OCI-LY1 (cell line): Measurements from ENCODE around the gene PIGV.

Source experiments
- EZH2 ChIP-seq: fragments of 200-600 bp; sonication (generic), shearing (Covaris generic); IDR thresholded peaks from 2 replicates; pipeline ENCODE4 v1.8.0; 2017; ENCODE audit warnings: borderline replicate concordance, mixed run types, mild to moderate bottlenecking, antibody characterized with exemption, low read length, moderate library complexity, mixed read lengths
- TF ChIP-seq, protein P1 (sequence below): fragments of 200-600 bp; sonication (generic), shearing (Covaris generic); IDR thresholded peaks from 2 replicates; pipeline ENCODE4 v1.5.1; 2017; ENCODE audit warnings: mild to moderate bottlenecking, antibody characterized with exemption, low read length, moderate library complexity, mixed read lengths

DNA sequence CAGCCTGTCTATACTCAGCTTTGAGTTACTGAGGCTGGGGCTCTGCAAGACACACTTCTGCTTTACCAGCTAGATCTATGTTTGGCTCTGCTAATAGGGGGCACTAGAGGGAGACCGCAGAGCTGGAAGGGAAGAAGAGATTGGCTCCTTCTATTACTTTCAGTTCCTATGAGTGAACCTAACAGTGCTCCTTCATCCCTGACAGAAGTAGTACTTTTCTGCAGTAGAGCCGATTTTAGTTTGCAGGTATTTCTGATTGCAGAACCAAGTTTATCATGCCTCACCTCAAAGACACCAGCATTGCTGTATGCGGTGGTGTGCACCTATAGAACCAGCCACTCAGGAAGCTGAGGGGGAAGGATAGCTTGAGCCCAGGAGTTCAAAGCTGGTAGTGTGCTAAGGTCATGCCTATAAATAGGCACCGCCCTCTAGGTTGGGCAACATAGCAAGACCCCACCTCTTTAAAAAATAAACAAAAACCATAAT, 33.1 kb downstream of the PIGV start:
- no peak for TF ChIP-seq EZH2
- TF ChIP-seq, protein P1, sequence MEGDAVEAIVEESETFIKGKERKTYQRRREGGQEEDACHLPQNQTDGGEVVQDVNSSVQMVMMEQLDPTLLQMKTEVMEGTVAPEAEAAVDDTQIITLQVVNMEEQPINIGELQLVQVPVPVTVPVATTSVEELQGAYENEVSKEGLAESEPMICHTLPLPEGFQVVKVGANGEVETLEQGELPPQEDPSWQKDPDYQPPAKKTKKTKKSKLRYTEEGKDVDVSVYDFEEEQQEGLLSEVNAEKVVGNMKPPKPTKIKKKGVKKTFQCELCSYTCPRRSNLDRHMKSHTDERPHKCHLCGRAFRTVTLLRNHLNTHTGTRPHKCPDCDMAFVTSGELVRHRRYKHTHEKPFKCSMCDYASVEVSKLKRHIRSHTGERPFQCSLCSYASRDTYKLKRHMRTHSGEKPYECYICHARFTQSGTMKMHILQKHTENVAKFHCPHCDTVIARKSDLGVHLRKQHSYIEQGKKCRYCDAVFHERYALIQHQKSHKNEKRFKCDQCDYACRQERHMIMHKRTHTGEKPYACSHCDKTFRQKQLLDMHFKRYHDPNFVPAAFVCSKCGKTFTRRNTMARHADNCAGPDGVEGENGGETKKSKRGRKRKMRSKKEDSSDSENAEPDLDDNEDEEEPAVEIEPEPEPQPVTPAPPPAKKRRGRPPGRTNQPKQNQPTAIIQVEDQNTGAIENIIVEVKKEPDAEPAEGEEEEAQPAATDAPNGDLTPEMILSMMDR = peak; percentile 67
